Body of pancreas (tissue), 4 donors: ENCODE data around the gene GPX3.

Source experiments
- POLR2A ChIP-seq, 3 donors: fragments of 450-650 bp; IDR thresholded peaks; one replicate each; pipeline ENCODE4 v1.6.1; 2016; ENCODE audit warnings: antibody characterized with exemption in 3 of 3, mild to moderate bottlenecking in 2 of 3
- TF ChIP-seq, protein P1 (sequence below), 7 experiments: fragments of 450-650 bp in 4 of 7; fragments of 200-600 bp in 3 of 7; sonication (generic) in 3 of 7; IDR thresholded peaks; one replicate each; pipeline ENCODE4 v1.5.1; 2016 to 2019; ENCODE audit warnings: antibody characterized with exemption in 7 of 7

DNA sequence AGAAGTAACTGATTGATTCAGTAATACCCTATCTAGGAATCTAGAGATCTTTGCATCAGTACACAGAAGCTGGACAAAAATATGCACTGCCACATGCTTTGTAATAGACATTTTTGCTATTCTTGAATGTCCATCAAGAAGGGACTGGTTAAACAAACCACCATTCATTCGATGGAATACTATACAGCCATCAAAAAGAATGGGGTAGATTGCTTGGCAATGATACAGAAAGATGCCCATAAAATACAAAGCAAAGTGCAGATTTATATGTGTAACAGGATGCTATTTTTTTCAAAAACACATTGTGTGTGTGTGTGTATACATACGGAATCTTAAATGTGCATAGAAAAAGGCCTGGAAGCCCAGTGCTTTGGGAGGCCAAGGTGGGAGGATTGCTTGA lies 52.9 kb downstream of the GPX3 start:
- TF ChIP-seq POLR2A (IDR thresholded peaks at IDR 0.05), result no peak
- TF ChIP-seq, protein P1, sequence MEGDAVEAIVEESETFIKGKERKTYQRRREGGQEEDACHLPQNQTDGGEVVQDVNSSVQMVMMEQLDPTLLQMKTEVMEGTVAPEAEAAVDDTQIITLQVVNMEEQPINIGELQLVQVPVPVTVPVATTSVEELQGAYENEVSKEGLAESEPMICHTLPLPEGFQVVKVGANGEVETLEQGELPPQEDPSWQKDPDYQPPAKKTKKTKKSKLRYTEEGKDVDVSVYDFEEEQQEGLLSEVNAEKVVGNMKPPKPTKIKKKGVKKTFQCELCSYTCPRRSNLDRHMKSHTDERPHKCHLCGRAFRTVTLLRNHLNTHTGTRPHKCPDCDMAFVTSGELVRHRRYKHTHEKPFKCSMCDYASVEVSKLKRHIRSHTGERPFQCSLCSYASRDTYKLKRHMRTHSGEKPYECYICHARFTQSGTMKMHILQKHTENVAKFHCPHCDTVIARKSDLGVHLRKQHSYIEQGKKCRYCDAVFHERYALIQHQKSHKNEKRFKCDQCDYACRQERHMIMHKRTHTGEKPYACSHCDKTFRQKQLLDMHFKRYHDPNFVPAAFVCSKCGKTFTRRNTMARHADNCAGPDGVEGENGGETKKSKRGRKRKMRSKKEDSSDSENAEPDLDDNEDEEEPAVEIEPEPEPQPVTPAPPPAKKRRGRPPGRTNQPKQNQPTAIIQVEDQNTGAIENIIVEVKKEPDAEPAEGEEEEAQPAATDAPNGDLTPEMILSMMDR (IDR thresholded peaks at IDR 0.05), result no peak
